SK-N-SH (cell line): ENCODE measurements around the gene KIF12. TPM values are rescaled to one million over a fixed set of nuclear protein-coding genes. Genes with fewer than 3 reads are reported as not detected.

Experiments used
- CTCF ChIA-PET: fragments of 300-600, 350-600 bp; formaldehyde crosslinking; extraction: SDS; loops from one replicate; lab custom pipeline; 2021; lab: Yijun Ruan, JAX
- POLR2A ChIA-PET: fragments of 350-600 bp; sonication (Branson Sonifier 250); formaldehyde crosslinking; extraction: SDS; loops from one replicate; lab custom pipeline; 2020; ENCODE audit warnings: antibody characterized with exemption, inconsistent platforms; lab: Yijun Ruan, JAX
- DNase-seq: peaks from one replicate; pipeline ENCODE4 v3.0.0; 2012
- H2AFZ ChIP-seq: fragments of 200-600 bp; sonication (generic); 2 replicates; pipeline ENCODE4 v1.8.1; 2016; ENCODE audit warnings: antibody characterized with exemption, mild to moderate bottlenecking, low read depth
- H3F3A ChIP-seq: fragments of 200-600 bp; sonication (generic); replicated peaks from 2 replicates; pipeline ENCODE3; 2016; ENCODE audit warnings: antibody characterized with exemption, mild to moderate bottlenecking; ENCODE audit not compliant: insufficient read depth
- H3K27ac ChIP-seq, 2 experiments: fragments of 200-500 bp in 1 of 2; fragments of 200-600 bp in 1 of 2; sonication (Bioruptor generic) in 1 of 2; sonication (generic), shearing (Covaris generic) in 1 of 2; 2 replicates each; pipeline versions ENCODE4 v1.5.1 to v1.6.1; 2014 to 2016; ENCODE audit warnings: low read depth in 2 of 2, inconsistent platforms in 1 of 2, low read length in 1 of 2, mild to moderate bottlenecking in 1 of 2, mixed read lengths in 1 of 2
- H3K27me3 ChIP-seq: fragments of 200-600 bp; sonication (generic), shearing (Covaris generic); 2 replicates; pipeline ENCODE4 v1.6.1; 2016; ENCODE audit warnings: mixed run types; ENCODE audit not compliant: insufficient read depth
- H3K36me3 ChIP-seq, 2 experiments: fragments of 200-500 bp in 1 of 2; fragments of 200-600 bp in 1 of 2; sonication (Bioruptor generic) in 1 of 2; sonication (generic) in 1 of 2; replicated peaks in 1 of 2; 2 replicates each; pipeline versions ENCODE3 to v1.5.1; 2014 to 2016; ENCODE audit warnings: low read length in 1 of 2, mild to moderate bottlenecking in 1 of 2; ENCODE audit not compliant: insufficient read depth in 2 of 2, control insufficient read depth in 1 of 2
- H3K4me1 ChIP-seq, 2 experiments: fragments of 200-500 bp in 1 of 2; fragments of 200-600 bp in 1 of 2; sonication (Bioruptor generic) in 1 of 2; sonication (generic), shearing (Covaris generic) in 1 of 2; 2 replicates each; pipeline versions ENCODE4 v1.5.1 to v1.6.1; 2014 to 2016; ENCODE audit warnings: low read depth in 1 of 2, low read length in 1 of 2, mixed run types in 1 of 2; ENCODE audit not compliant: insufficient read depth in 2 of 2, control insufficient read depth in 1 of 2
- H3K4me2 ChIP-seq: fragments of 200-600 bp; sonication (generic), shearing (Covaris generic); 2 replicates; pipeline ENCODE4 v1.6.1; 2017; ENCODE audit warnings: mixed run types
- H3K4me3 ChIP-seq, 2 experiments: fragments of 200-500 bp in 1 of 2; fragments of 200-600 bp in 1 of 2; sonication (Bioruptor generic) in 1 of 2; sonication (generic), shearing (Covaris generic) in 1 of 2; 2 replicates each; pipeline versions ENCODE4 v1.5.1 to v1.8.1; 2014 to 2016; ENCODE audit warnings: low read depth in 2 of 2, inconsistent platforms in 1 of 2, low read length in 1 of 2, mild to moderate bottlenecking in 1 of 2, mixed read lengths in 1 of 2, moderate library complexity in 1 of 2
- H3K79me2 ChIP-seq: fragments of 200-600 bp; sonication (generic); 2 replicates; pipeline ENCODE4 v1.8.1; 2017; ENCODE audit warnings: mild to moderate bottlenecking; ENCODE audit not compliant: insufficient read depth
- H3K9ac ChIP-seq: fragments of 200-600 bp; sonication (generic); 2 replicates; pipeline ENCODE4 v1.6.1; 2017; ENCODE audit warnings: mixed run types
- H3K9me2 ChIP-seq: fragments of 200-600 bp; sonication (generic); 2 replicates; pipeline ENCODE4 v1.6.1; 2017; ENCODE audit warnings: mixed run types
- H3K9me3 ChIP-seq: fragments of 200-600 bp; sonication (generic); 2 replicates; pipeline ENCODE4 v1.6.1; 2017; ENCODE audit warnings: mixed run types, mild to moderate bottlenecking, moderate library complexity
- H4K20me1 ChIP-seq: fragments of 200-600 bp; sonication (generic); 2 replicates; pipeline ENCODE4 v1.6.1; 2017; ENCODE audit warnings: mild to moderate bottlenecking, mixed run types; ENCODE audit not compliant: insufficient read depth
- GATA2 ChIP-seq: sonication (generic); formaldehyde crosslinking; IDR thresholded peaks from 2 replicates; pipeline ENCODE4 v1.5.0; 2020; ENCODE audit warnings: mild to moderate bottlenecking, missing genetic modification reagents
- JUND ChIP-seq: IDR thresholded peaks from 2 replicates; pipeline ENCODE4 v1.4.0; 2012
- MEF2A ChIP-seq: IDR thresholded peaks from 2 replicates; pipeline ENCODE4 v1.4.0; 2012; ENCODE audit warnings: low read depth, borderline replicate concordance
- MXI1 ChIP-seq: IDR thresholded peaks from 2 replicates; pipeline ENCODE4 v1.6.1; 2012; ENCODE audit warnings: mild to moderate bottlenecking, low read depth, low read length, improper control_type of control experiment
- NFIC ChIP-seq: IDR thresholded peaks from 2 replicates; pipeline ENCODE4 v1.4.0; 2012; ENCODE audit warnings: borderline replicate concordance
- POLR2AphosphoS5 ChIP-seq: IDR thresholded peaks from 2 replicates; pipeline ENCODE4 v1.6.1; 2012; ENCODE audit warnings: low read depth, low read length
- RAD21 ChIP-seq: IDR thresholded peaks from 2 replicates; pipeline ENCODE4 v1.6.1; 2012; ENCODE audit warnings: mild to moderate bottlenecking, low read length
- RCOR1 ChIP-seq: fragments of 150-350 bp; IDR thresholded peaks from 2 replicates; pipeline ENCODE4 v1.6.1; 2017; ENCODE audit warnings: antibody characterized with exemption, low read length
- SMC3 ChIP-seq: IDR thresholded peaks from 2 replicates; pipeline ENCODE4 v1.6.1; 2012; ENCODE audit warnings: low read depth, low read length, improper control_type of control experiment
- TAF1 ChIP-seq: IDR thresholded peaks from 2 replicates; pipeline ENCODE4 v1.6.1; 2012; ENCODE audit warnings: low read depth, mild to moderate bottlenecking, low read length, moderate library complexity, borderline replicate concordance
- WGBS: methylation state at CpG from one replicate; pipeline ENCODE4 v1.1.6; 2017; ENCODE audit warnings: low lambda C conversion rate; 5-methylcytosine and 5-hydroxymethylcytosine counted together
- polyA plus RNA-seq, 3 experiments: library from polyadenylated mRNA; depleted of rRNA; stranded (reverse); fragments of >200 nt; gene quantifications; 2 replicates each; pipeline ENCODE4 v1.2.3, GENCODE V29; 2012
- TF ChIP-seq, protein P1 (sequence below): fragments of 150-350 bp; IDR thresholded peaks from 2 replicates; pipeline ENCODE4 v1.6.1; 2016; ENCODE audit warnings: mild to moderate bottlenecking, low read depth, low read length
- TF ChIP-seq, protein P2 (sequence below): IDR thresholded peaks from 2 replicates; pipeline ENCODE4 v1.4.0; 2012; ENCODE audit warnings: low read depth, borderline replicate concordance
- TF ChIP-seq, protein P3 (sequence below): IDR thresholded peaks from 2 replicates; pipeline ENCODE4 v1.4.0; 2012; ENCODE audit warnings: low read depth
- TF ChIP-seq, protein P4 (sequence below): fragments of 200-600 bp; sonication (generic); IDR thresholded peaks from 2 replicates; pipeline ENCODE4 v1.6.1; 2017; ENCODE audit warnings: antibody characterized with exemption, mild to moderate bottlenecking, moderate library complexity

The KIF12 gene
- polyA plus RNA-seq, 1 of the 3 experiments (the other 2 are of a cell fraction): 0.35 TPM

DNA sequence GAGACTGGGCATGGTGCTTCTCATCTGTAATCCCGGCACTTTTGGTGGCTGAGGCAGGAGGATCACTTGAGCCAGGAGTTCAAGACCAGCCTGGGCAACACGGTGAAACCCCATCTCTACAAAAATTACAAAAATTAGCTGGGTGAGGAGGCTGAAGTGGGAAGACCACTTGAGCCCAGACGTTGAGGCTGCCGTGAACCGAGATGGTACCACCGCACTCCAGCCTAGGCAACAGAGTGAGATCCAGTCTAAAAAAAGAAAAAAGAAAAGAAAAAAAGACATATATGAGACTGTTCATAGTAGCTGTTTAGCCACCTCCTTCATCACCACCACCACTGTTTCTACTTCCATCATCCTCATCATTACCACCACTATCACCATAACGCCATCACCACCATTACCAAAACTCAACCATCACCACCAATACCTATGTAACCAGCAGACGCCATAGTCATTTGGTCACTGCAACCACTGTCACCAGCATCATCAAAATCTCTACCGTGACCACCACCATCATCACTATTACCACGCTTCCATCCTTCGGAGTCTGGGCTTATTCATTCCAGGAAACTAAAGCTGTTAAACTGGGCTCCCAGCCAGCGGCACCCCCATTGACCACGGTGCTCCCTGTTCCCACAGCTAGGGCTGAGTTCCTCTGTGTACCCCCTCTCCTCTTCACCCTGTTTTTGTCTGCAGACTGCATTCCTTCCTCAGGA, 8.4 kb upstream of the KIF12 start:
- Histone ChIP-seq H3K4me1 (no peaks in the 10 kb centered on the region), H3K27me3 (no peaks in the 10 kb centered on the region; the same call in 1 of the 2 replicates), H3F3A (peaks cover 23% of the 10 kb centered on the region), H3K9ac (no peak overlapping the region), H3K9me2 (no peaks in the 10 kb centered on the region), H2AFZ (no peak overlapping the region), H3K36me3 (peaks cover 0 to 3% of the 10 kb centered on the region in 2 experiments), H3K27ac (no peak overlapping the region), H3K79me2 (no peaks in the 10 kb centered on the region), H3K4me2 (no peak overlapping the region), H4K20me1 (no peaks in the 10 kb centered on the region), H3K4me3 (no peak overlapping the region; a peak in 1 of 4 replicates), H3K9me3 (peaks cover 16% of the 10 kb centered on the region; the same call in 1 of the 2 replicates)
- POLR2A ChIA-PET: no interaction called here
- 82% methylated on average over 13 of the region's 13 CpGs for WGBS
- no peak for TF ChIP-seq MEF2A
- TF ChIP-seq, protein P1, sequence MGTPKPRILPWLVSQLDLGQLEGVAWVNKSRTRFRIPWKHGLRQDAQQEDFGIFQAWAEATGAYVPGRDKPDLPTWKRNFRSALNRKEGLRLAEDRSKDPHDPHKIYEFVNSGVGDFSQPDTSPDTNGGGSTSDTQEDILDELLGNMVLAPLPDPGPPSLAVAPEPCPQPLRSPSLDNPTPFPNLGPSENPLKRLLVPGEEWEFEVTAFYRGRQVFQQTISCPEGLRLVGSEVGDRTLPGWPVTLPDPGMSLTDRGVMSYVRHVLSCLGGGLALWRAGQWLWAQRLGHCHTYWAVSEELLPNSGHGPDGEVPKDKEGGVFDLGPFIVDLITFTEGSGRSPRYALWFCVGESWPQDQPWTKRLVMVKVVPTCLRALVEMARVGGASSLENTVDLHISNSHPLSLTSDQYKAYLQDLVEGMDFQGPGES: no peak
- TF ChIP-seq, protein P2, sequence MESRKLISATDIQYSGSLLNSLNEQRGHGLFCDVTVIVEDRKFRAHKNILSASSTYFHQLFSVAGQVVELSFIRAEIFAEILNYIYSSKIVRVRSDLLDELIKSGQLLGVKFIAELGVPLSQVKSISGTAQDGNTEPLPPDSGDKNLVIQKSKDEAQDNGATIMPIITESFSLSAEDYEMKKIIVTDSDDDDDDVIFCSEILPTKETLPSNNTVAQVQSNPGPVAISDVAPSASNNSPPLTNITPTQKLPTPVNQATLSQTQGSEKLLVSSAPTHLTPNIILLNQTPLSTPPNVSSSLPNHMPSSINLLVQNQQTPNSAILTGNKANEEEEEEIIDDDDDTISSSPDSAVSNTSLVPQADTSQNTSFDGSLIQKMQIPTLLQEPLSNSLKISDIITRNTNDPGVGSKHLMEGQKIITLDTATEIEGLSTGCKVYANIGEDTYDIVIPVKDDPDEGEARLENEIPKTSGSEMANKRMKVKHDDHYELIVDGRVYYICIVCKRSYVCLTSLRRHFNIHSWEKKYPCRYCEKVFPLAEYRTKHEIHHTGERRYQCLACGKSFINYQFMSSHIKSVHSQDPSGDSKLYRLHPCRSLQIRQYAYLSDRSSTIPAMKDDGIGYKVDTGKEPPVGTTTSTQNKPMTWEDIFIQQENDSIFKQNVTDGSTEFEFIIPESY: no peak
- TF ChIP-seq RAD21: no peak
- no peak for TF ChIP-seq RCOR1
- TF ChIP-seq, protein P3, sequence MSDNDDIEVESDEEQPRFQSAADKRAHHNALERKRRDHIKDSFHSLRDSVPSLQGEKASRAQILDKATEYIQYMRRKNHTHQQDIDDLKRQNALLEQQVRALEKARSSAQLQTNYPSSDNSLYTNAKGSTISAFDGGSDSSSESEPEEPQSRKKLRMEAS: no peak
- no peak for TF ChIP-seq GATA2
- TF ChIP-seq, protein P4, sequence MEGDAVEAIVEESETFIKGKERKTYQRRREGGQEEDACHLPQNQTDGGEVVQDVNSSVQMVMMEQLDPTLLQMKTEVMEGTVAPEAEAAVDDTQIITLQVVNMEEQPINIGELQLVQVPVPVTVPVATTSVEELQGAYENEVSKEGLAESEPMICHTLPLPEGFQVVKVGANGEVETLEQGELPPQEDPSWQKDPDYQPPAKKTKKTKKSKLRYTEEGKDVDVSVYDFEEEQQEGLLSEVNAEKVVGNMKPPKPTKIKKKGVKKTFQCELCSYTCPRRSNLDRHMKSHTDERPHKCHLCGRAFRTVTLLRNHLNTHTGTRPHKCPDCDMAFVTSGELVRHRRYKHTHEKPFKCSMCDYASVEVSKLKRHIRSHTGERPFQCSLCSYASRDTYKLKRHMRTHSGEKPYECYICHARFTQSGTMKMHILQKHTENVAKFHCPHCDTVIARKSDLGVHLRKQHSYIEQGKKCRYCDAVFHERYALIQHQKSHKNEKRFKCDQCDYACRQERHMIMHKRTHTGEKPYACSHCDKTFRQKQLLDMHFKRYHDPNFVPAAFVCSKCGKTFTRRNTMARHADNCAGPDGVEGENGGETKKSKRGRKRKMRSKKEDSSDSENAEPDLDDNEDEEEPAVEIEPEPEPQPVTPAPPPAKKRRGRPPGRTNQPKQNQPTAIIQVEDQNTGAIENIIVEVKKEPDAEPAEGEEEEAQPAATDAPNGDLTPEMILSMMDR: no peak
- no peak for TF ChIP-seq SMC3
- TF ChIP-seq MXI1: no peak
- no peak for TF ChIP-seq JUND
- TF ChIP-seq NFIC: no peak
- TF ChIP-seq POLR2AphosphoS5: no peak
- TF ChIP-seq TAF1: no peak
- CTCF ChIA-PET: interaction anchor here (0.7 to 6.4 kb wide), 47 partner anchors 8 to 425 kb away, joined by 3 to 269 read pairs (median 6); partner anchors contain the start of genes COL27A1 and KIF12
- DNase-seq: no peak
